ENCODE results near the gene JAZF1. TPM values are rescaled to one million over a fixed set of nuclear protein-coding genes. Genes with fewer than 3 reads are reported as not detected.

JAZF1 gene
- total RNA-seq, 2 experiments from 2014 or later: 2.8 to 3.3 TPM

GRCh38 chr7:28041508-28042314 is 138.9 kb downstream of the JAZF1 start:
- Mint-ChIP-seq H3K27ac (no peak overlapping the region), H3K36me3 (ENCODE audit: low read depth) (no peaks in the 10 kb centered on the region), H3K9me3 (ENCODE audit: insufficient read depth) (no peaks in the 10 kb centered on the region), H3K4me1 (ENCODE audit: low read depth) (peaks cover 6% of the 10 kb centered on the region), H3K4me3 (no peak overlapping the region), H3K27me3 (ENCODE audit: low read depth) (peaks cover 5% of the 10 kb centered on the region)
- ChIA-PET POLR2A (no interaction called here), CTCF (interaction anchor here (1.0 to 1.5 kb wide), 4 partner anchors 10 to 21 kb away, joined by 3 read pairs; no protein-coding TSS in a partner anchor)
- ATAC-seq (no peak), DNase-seq (no peak)

DNA sequence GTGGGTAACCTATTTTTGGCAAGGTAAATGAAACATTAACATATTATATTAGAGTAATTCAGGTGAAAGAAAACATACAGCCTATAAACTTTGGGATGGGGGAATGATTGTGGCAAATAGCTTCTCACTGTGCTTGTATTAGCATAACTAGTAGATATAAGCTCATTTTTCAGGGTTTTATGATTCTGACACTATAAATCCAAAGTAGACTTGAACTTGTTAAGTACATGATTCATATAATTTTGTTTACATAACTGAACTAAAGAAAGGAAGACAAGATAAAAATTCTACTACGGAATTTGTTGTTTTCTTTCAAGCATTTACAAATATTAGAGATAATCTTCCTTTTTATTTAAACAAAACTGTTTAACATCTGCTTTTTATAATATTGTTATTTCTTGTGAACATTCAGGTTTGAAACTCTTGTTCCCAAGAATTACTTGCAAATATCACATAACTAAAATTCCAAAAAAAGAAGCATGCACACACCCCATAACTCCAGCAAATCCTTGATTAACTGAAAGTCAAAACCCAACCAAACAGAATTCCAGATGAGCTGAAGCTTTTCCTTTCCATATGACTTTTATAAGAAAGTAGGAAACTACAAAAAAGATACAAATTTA is 142.3 kb downstream of the JAZF1 start:
- Mint-ChIP-seq H3K36me3 (ENCODE audit: low read depth) (no peaks in the 10 kb centered on the region), H3K4me1 (ENCODE audit: low read depth) (peaks cover 9% of the 10 kb centered on the region), H3K4me3 (no peak overlapping the region), H3K27ac (no peak overlapping the region), H3K27me3 (ENCODE audit: low read depth) (no peaks in the 10 kb centered on the region), H3K9me3 (ENCODE audit: insufficient read depth) (no peaks in the 10 kb centered on the region)
- ATAC-seq (no peak), DNase-seq (no peak)
- CTCF ChIA-PET: interaction anchor here (1.4 to 1.5 kb wide), 2 partner anchors 24 to 33 kb away, joined by 3 to 6 read pairs; no protein-coding TSS in a partner anchor
- POLR2A ChIA-PET: no interaction called here

GRCh38 chr7:28037220-28038010 is 143.2 kb downstream of the JAZF1 start:
- no peaks in the 10 kb centered on the region for H3K27me3 Mint-ChIP-seq (ENCODE audit: low read depth)
- H3K36me3 Mint-ChIP-seq (ENCODE audit: low read depth): no peaks in the 10 kb centered on the region
- no peak for DNase-seq
- peak; percentile 39 for ATAC-seq
- H3K4me3 Mint-ChIP-seq: no peak overlapping the region
- no peaks in the 10 kb centered on the region for H3K9me3 Mint-ChIP-seq (ENCODE audit: insufficient read depth)
- CTCF ChIA-PET: interaction anchor here (1.4 to 1.5 kb wide), 2 partner anchors 24 to 34 kb away, joined by 3 to 6 read pairs; no protein-coding TSS in a partner anchor
- H3K4me1 Mint-ChIP-seq (ENCODE audit: low read depth): peaks cover 9% of the 10 kb centered on the region
- H3K27ac Mint-ChIP-seq: no peak overlapping the region
- POLR2A ChIA-PET: no interaction called here

- ATAC-seq: no peak
- POLR2A ChIA-PET: no interaction called here
- Mint-ChIP-seq H3K9me3 (ENCODE audit: insufficient read depth) (no peaks in the 10 kb centered on the region), H3K4me3 (no peak overlapping the region), H3K36me3 (ENCODE audit: low read depth) (no peaks in the 10 kb centered on the region), H3K27me3 (ENCODE audit: low read depth) (no peaks in the 10 kb centered on the region), H3K27ac (no peak overlapping the region), H3K4me1 (ENCODE audit: low read depth) (peaks cover 9% of the 10 kb centered on the region)
- CTCF ChIA-PET: interaction anchor here (1.4 kb wide), 1 partner anchor 35 kb away, joined by 3 read pairs; no protein-coding TSS in a partner anchor
- no peak for DNase-seq
Measured at GRCh38 chr7:28036696-28037095, 143.9 kb downstream of the JAZF1 start.

GRCh38 chr7:28033386-28033785 is 147.2 kb downstream of the JAZF1 start:
- no peak for ATAC-seq
- POLR2A ChIA-PET: no interaction called here
- Mint-ChIP-seq H3K27me3 (ENCODE audit: low read depth) (peaks cover under 1% of the 10 kb centered on the region), H3K4me1 (ENCODE audit: low read depth) (peaks cover 9% of the 10 kb centered on the region), H3K9me3 (ENCODE audit: insufficient read depth) (no peaks in the 10 kb centered on the region), H3K27ac (no peak overlapping the region), H3K4me3 (no peak overlapping the region), H3K36me3 (ENCODE audit: low read depth) (no peaks in the 10 kb centered on the region)
- CTCF ChIA-PET: no interaction called here
- no peak for DNase-seq

DNA sequence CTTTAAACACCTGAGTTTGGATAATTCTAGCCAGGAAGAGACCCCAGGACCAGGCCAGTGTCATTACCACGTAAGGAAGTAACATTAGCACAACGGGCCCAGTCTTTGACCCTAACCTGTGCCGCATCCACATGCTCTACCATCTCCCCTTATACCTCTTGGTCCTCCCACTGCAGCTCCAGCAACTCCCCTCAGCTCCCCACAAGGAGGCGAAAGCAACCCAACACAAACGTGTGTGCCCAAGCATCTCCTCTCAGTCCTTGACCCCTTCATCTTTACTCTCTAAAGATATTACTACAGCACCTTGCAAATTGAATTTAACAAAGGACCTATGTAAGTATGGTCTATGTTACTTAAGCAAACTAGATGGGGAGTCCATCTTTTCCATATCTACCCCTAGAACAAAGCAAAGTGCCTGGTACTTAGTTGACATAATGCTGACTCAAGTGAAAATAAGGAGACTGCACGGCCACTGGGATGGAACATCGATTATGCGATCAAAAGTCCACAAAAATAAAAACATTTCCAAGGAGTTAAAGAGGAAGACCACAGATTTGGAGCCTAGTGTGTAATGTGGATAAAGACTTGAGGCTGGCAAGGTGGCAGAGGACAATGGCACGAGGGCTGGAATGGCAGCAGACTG is 147.7 kb downstream of the JAZF1 start:
- CTCF ChIA-PET: interaction anchor here (1.2 kb wide), 1 partner anchor 29 kb away, joined by 3 read pairs; no protein-coding TSS in a partner anchor
- POLR2A ChIA-PET: no interaction called here

GRCh38 chr7:28029051-28029450 is 151.5 kb downstream of the JAZF1 start:
- H3K27ac Mint-ChIP-seq: no peak overlapping the region
- POLR2A ChIA-PET: no interaction called here

More for the DNA sequence above, 147.7 kb downstream of the JAZF1 start:
- Mint-ChIP-seq H3K4me1 (ENCODE audit: low read depth) (peaks cover 9% of the 10 kb centered on the region), H3K36me3 (ENCODE audit: low read depth) (no peaks in the 10 kb centered on the region), H3K27ac (no peak overlapping the region), H3K4me3 (no peak overlapping the region), H3K9me3 (ENCODE audit: insufficient read depth) (no peaks in the 10 kb centered on the region), H3K27me3 (ENCODE audit: low read depth) (peaks cover 2% of the 10 kb centered on the region)
- no peak for ATAC-seq
- no peak for DNase-seq

GRCh38 chr7:28028471-28028870 is 152.1 kb downstream of the JAZF1 start:
- DNase-seq (no peak), ATAC-seq (no peak)
- Mint-ChIP-seq H3K9me3 (ENCODE audit: insufficient read depth) (no peaks in the 10 kb centered on the region), H3K27me3 (ENCODE audit: low read depth) (peaks cover 2% of the 10 kb centered on the region), H3K36me3 (ENCODE audit: low read depth) (no peaks in the 10 kb centered on the region), H3K4me1 (ENCODE audit: low read depth) (peaks cover 4% of the 10 kb centered on the region), H3K4me3 (no peak overlapping the region), H3K27ac (no peak overlapping the region)
- ChIA-PET POLR2A (no interaction called here), CTCF (no interaction called here)

More at GRCh38 chr7:28029051-28029450, 151.5 kb downstream of the JAZF1 start:
- CTCF ChIA-PET: interaction anchor here (1.0 kb wide), 1 partner anchor 9 kb away, joined by 4 read pairs; no protein-coding TSS in a partner anchor
- H3K36me3 Mint-ChIP-seq (ENCODE audit: low read depth): no peaks in the 10 kb centered on the region
- H3K9me3 Mint-ChIP-seq (ENCODE audit: insufficient read depth): no peaks in the 10 kb centered on the region
- H3K4me3 Mint-ChIP-seq: no peak overlapping the region
- no peak for ATAC-seq
- no peak for DNase-seq
- peaks cover 7% of the 10 kb centered on the region for H3K4me1 Mint-ChIP-seq (ENCODE audit: low read depth)
- peaks cover 2% of the 10 kb centered on the region for H3K27me3 Mint-ChIP-seq (ENCODE audit: low read depth)

- no peak for ATAC-seq
- POLR2A ChIA-PET: no interaction called here
- no peak for DNase-seq
- H3K4me1 Mint-ChIP-seq (ENCODE audit: low read depth): peaks cover 4% of the 10 kb centered on the region
- no peaks in the 10 kb centered on the region for H3K9me3 Mint-ChIP-seq (ENCODE audit: insufficient read depth)
- peaks cover 2% of the 10 kb centered on the region for H3K27me3 Mint-ChIP-seq (ENCODE audit: low read depth)
- H3K27ac Mint-ChIP-seq: no peak overlapping the region
- CTCF ChIA-PET: interaction anchor here (1.8 kb wide), 1 partner anchor 52 kb away, joined by 6 read pairs; no protein-coding TSS in a partner anchor
- no peak overlapping the region for H3K4me3 Mint-ChIP-seq
- H3K36me3 Mint-ChIP-seq (ENCODE audit: low read depth): no peaks in the 10 kb centered on the region
Measured at GRCh38 chr7:28026237-28026636, 154.4 kb downstream of the JAZF1 start.

DNA sequence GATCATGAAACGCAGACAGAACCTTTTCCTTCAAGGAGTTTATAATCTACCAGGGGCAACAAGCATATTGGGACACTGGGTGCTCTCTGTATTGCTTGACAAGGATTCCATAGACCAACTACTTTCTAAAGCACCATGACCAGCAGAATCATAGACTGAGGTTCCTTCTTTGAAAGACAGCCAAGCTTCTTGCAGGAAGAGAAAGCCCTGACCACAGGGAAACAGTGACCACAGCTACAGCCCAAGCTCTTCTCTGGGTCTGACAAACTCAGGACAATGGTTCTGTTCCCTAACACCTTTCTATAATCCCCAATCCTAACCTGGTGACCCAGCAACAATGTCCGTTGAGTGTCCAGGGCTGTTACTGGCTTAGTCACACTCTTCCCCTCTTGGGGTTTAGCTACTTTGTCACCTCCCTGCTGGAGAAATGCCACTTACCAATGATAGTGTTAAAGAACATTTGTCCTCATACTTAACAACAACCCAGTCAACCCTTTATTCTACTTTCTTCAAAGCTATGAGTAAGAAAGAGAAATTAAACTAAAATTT is 155.7 kb downstream of the JAZF1 start:
- Mint-ChIP-seq H3K9me3 (ENCODE audit: insufficient read depth) (no peaks in the 10 kb centered on the region), H3K36me3 (ENCODE audit: low read depth) (no peaks in the 10 kb centered on the region), H3K27ac (no peak overlapping the region), H3K4me3 (no peak overlapping the region), H3K4me1 (ENCODE audit: low read depth) (peaks cover 4% of the 10 kb centered on the region), H3K27me3 (ENCODE audit: low read depth) (peaks cover 2% of the 10 kb centered on the region)
- ChIA-PET POLR2A (no interaction called here), CTCF (interaction anchor here (0.8 to 1.8 kb wide), 3 partner anchors 37 to 71 kb away, joined by 3 to 6 read pairs (median 4); no protein-coding TSS in a partner anchor)
- no peak for DNase-seq
- ATAC-seq: no peak

DNA sequence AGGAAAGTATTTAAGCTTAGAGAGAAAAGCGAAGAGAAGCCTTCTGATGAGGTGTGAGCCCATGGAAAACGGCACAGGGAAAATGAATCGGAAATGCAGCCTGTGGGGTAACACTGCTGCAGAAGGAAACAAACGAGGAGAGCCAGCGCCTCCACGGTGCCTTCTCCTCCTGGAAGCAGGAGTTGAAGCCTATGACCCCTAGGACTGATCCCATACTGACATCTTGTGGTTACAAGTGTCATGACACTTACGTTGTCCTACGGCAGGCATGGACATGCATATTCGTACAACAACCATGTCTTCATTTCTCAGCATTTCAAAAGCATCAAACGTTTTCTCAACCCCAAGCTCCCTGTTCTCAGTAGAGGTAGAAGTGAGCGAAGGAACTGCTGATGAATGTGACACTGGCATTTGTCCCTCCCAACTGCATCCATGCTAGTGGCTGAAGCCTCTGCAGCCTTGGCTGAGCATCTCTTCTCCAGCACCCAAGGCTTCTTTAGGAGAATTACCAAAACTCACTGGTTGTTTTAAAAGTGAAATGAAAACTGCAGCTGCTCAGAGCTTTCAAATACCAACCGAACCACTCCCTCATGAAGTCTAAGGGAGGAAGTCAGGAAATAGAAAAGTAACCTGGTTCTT is 160.2 kb downstream of the JAZF1 start:
- ChIA-PET POLR2A (no interaction called here), CTCF (interaction anchor here (0.6 to 2.9 kb wide), 51 partner anchors 9 to 830 kb away, joined by 3 to 20 read pairs (median 4); partner anchors contain the start of gene HIBADH)
- ATAC-seq (peak; percentile 80), DNase-seq (peak; percentile 53)
- Mint-ChIP-seq H3K4me3 (no peak overlapping the region), H3K27me3 (ENCODE audit: low read depth) (no peaks in the 10 kb centered on the region), H3K9me3 (ENCODE audit: insufficient read depth) (no peaks in the 10 kb centered on the region), H3K4me1 (ENCODE audit: low read depth) (no peaks in the 10 kb centered on the region), H3K36me3 (ENCODE audit: low read depth) (no peaks in the 10 kb centered on the region), H3K27ac (no peak overlapping the region)
